ENCODE results near the gene ADAMTS3. TPM values are rescaled to one million over a fixed set of nuclear protein-coding genes. Genes with fewer than 3 reads are reported as not detected.

The ADAMTS3 gene
- total RNA-seq, 1 donor, result 2.2 TPM

DNA sequence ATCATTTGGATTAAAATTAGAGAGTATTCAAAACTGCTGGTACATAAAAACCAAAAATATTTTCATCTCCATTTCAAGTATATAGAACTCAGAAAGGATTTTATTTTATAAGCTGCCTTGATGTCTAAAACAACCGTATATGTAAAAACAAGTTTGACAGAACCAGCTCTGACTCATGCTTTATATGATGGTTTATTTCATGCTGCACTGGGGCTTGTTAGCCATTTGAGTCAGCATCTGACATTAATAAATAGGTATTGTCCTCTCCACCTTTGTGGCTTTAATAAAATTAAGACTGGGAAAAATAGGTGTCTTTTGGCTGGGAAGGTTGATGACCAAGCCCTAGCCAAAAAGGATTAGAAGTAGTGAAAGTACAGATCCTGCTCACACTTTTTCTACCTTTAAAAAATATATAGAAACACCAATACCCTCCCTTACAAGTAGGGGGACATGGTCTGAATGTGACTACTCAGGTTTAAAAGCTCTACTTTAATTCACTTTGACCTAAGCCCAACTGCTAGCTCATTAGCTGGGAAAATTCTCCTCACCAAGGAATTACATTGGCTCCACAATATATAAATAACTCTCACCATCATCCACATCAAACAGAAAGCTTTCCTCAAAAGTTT, 228.1 kb downstream of the ADAMTS3 start:
- H3K27me3 ChIP-seq (ENCODE audit: insufficient read depth, low read length), result no peaks in the 10 kb centered on the region
- no peak overlapping the region for H3K27ac ChIP-seq (ENCODE audit: low read depth, low read length)
- H3K4me1 ChIP-seq (ENCODE audit: insufficient read depth, low read length), result no peaks in the 10 kb centered on the region
- TF ChIP-seq, protein P1, sequence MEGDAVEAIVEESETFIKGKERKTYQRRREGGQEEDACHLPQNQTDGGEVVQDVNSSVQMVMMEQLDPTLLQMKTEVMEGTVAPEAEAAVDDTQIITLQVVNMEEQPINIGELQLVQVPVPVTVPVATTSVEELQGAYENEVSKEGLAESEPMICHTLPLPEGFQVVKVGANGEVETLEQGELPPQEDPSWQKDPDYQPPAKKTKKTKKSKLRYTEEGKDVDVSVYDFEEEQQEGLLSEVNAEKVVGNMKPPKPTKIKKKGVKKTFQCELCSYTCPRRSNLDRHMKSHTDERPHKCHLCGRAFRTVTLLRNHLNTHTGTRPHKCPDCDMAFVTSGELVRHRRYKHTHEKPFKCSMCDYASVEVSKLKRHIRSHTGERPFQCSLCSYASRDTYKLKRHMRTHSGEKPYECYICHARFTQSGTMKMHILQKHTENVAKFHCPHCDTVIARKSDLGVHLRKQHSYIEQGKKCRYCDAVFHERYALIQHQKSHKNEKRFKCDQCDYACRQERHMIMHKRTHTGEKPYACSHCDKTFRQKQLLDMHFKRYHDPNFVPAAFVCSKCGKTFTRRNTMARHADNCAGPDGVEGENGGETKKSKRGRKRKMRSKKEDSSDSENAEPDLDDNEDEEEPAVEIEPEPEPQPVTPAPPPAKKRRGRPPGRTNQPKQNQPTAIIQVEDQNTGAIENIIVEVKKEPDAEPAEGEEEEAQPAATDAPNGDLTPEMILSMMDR (IDR thresholded peaks at IDR 0.05; ENCODE audit: extremely low read depth, low read depth, low read length), result no peak
- no peaks in the 10 kb centered on the region for H3K9me3 ChIP-seq (ENCODE audit: low read depth, low read length)
- H3K4me2 ChIP-seq (ENCODE audit: insufficient read depth, low read length), result no peak overlapping the region
- no peaks in the 10 kb centered on the region for H3K36me3 ChIP-seq (ENCODE audit: insufficient read depth, low read length)
- H2AFZ ChIP-seq (ENCODE audit: low read length), result peak overlapping the region; percentile 57
- no peak overlapping the region for H3K4me3 ChIP-seq (ENCODE audit: insufficient read depth, low read length)
- no peaks in the 10 kb centered on the region for H3K79me2 ChIP-seq (ENCODE audit: insufficient read depth, low read length)
- H4K20me1 ChIP-seq (ENCODE audit: insufficient read depth, low read length), result no peaks in the 10 kb centered on the region
- DNase-seq (ENCODE audit: insufficient read length, low spot score, missing footprints), result no peak

DNA sequence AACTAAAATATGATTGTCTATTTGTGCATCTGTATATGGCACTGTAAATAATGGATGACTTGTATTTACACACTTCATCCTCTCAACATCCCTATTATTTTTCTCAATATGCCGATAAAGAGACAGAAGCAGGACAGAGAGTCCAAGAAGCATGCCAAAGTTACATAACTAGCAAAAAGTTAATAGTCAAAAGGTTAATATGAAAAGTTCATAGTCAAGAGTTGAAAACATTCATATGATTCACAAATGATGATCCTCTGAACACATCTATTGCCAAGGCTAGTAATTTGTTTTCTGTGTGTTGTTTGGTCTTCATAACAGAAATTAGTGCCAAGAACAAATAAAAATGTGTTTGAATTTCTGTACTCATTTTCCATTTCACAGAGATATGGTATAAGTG, 231.0 kb downstream of the ADAMTS3 start:
- no peaks in the 10 kb centered on the region for H3K79me2 ChIP-seq (ENCODE audit: insufficient read depth, low read length)
- no peaks in the 10 kb centered on the region for H3K36me3 ChIP-seq (ENCODE audit: insufficient read depth, low read length)
- H3K27me3 ChIP-seq (ENCODE audit: insufficient read depth, low read length), result no peaks in the 10 kb centered on the region
- DNase-seq (ENCODE audit: insufficient read length, low spot score, missing footprints), result no peak
- H3K4me1 ChIP-seq (ENCODE audit: insufficient read depth, low read length), result no peaks in the 10 kb centered on the region
- TF ChIP-seq, protein P1 (IDR thresholded peaks at IDR 0.05; ENCODE audit: extremely low read depth, low read depth, low read length), result no peak
- H3K9me3 ChIP-seq (ENCODE audit: low read depth, low read length), result no peaks in the 10 kb centered on the region
- H3K27ac ChIP-seq (ENCODE audit: low read depth, low read length), result no peak overlapping the region
- no peaks in the 10 kb centered on the region for H4K20me1 ChIP-seq (ENCODE audit: insufficient read depth, low read length)
- no peak overlapping the region for H3K4me2 ChIP-seq (ENCODE audit: insufficient read depth, low read length)
- H3K4me3 ChIP-seq (ENCODE audit: insufficient read depth, low read length), result no peak overlapping the region
- H2AFZ ChIP-seq (ENCODE audit: low read length), result no peak overlapping the region

DNA sequence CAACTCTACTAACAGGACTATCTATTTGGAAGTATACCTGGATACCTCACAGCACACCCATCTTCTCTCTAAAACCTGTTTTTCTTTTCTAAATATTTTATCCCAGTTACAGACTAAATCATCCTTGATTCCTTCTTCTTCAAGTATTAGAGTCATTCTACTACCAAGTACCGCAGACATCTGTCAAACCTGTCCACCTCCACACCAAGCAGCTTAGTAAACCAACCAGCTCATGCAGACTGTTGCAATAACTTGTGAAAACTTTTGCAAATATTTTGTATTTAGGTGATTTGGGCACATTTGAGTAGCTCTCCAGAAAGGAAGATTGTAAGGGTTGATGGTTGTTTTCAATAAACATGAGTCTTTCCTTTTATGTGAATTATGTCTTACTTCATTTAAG, 238.6 kb downstream of the ADAMTS3 start:
- no peak overlapping the region for H3K27ac ChIP-seq (ENCODE audit: low read depth, low read length)
- H3K36me3 ChIP-seq (ENCODE audit: insufficient read depth, low read length), result no peaks in the 10 kb centered on the region
- TF ChIP-seq, protein P1 (IDR thresholded peaks at IDR 0.05; ENCODE audit: extremely low read depth, low read depth, low read length), result no peak
- DNase-seq (ENCODE audit: insufficient read length, low spot score, missing footprints), result no peak
- H3K4me3 ChIP-seq (ENCODE audit: insufficient read depth, low read length), result no peak overlapping the region
- no peaks in the 10 kb centered on the region for H3K4me1 ChIP-seq (ENCODE audit: insufficient read depth, low read length)
- no peaks in the 10 kb centered on the region for H3K9me3 ChIP-seq (ENCODE audit: low read depth, low read length)
- no peaks in the 10 kb centered on the region for H3K27me3 ChIP-seq (ENCODE audit: insufficient read depth, low read length)
- H2AFZ ChIP-seq (ENCODE audit: low read length), result no peak overlapping the region
- H3K4me2 ChIP-seq (ENCODE audit: insufficient read depth, low read length), result no peak overlapping the region
- H4K20me1 ChIP-seq (ENCODE audit: insufficient read depth, low read length), result no peaks in the 10 kb centered on the region
- H3K79me2 ChIP-seq (ENCODE audit: insufficient read depth, low read length), result no peaks in the 10 kb centered on the region

DNA sequence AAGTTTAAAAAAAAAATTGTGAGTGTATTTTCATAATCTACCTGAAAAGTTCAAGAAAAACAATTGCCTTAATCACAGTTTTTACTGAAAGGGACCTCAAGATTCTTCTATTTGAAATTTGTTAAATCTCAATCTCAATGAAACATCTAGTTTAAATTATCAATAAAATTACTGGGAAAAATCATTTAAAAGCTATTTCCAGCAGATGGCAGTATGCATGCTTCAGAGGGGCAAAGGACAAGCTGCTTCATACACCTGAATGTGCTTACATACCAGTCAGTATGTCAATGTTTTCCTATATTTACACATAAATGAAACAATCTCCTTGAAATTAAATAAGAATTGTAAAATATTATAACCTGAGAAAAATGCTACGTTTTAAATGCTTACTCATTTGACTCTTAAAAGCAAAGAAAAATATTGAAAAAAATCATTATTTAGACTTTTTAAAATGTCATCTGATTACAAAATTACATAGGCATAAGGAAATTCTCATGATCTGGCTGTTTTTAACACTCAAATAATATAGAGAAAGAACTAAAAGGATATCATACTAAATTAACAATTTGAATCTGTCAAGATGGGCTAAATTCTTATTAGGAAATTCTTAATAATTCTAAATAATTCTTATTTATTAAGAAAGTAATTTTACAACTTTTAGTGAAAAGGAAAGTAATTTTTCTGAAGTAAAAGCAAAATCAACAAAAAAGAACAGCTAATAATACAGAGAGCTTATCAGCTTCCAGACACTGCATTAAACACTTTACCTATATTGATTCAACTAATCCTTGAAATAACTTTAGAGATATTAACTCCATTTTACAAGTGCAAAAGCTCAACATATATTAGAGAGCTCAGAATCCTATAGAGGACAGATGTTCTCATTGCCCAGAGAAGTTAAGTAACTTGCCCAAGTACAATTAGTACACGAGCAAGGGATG, 242.1 kb downstream of the ADAMTS3 start:
- H3K27ac ChIP-seq (ENCODE audit: low read depth, low read length), result no peak overlapping the region
- no peak overlapping the region for H3K4me2 ChIP-seq (ENCODE audit: insufficient read depth, low read length)
- H3K4me3 ChIP-seq (ENCODE audit: insufficient read depth, low read length), result no peak overlapping the region
- no peaks in the 10 kb centered on the region for H3K9me3 ChIP-seq (ENCODE audit: low read depth, low read length)
- no peak overlapping the region for H2AFZ ChIP-seq (ENCODE audit: low read length)
- TF ChIP-seq, protein P1 (IDR thresholded peaks at IDR 0.05; ENCODE audit: extremely low read depth, low read depth, low read length), result peak; percentile 74
- no peaks in the 10 kb centered on the region for H3K79me2 ChIP-seq (ENCODE audit: insufficient read depth, low read length)
- DNase-seq (ENCODE audit: insufficient read length, low spot score, missing footprints), result no peak
- H4K20me1 ChIP-seq (ENCODE audit: insufficient read depth, low read length), result no peaks in the 10 kb centered on the region
- no peaks in the 10 kb centered on the region for H3K27me3 ChIP-seq (ENCODE audit: insufficient read depth, low read length)
- no peaks in the 10 kb centered on the region for H3K36me3 ChIP-seq (ENCODE audit: insufficient read depth, low read length)
- H3K4me1 ChIP-seq (ENCODE audit: insufficient read depth, low read length), result peaks cover 7% of the 10 kb centered on the region

All from osteoblast (primary cell).